ENCODE results near the gene CTNNBL1.

Gene CTNNBL1

DNA sequence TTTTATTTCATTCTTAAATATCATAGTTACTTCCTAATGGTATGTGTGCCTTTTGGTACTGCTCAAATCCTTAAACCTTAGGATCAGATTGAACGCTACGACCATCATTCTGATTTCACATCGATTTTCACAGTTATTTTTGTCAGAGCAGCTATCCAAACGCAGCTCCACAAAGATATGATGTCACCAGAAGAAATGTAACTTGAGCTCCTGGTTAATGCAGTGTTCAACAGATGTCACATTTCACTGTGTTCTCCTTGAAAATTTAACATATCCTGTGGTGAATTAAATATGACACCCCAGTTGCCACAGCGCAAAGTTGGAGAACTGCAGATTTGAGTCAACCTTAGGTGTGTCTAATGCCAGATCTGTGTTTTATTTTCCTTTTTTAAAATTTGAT lies 81.4 kb downstream of the CTNNBL1 start:
- no peak for DNase-seq (ENCODE audit: low read depth in 4 of 4, low spot score in 1 of 4)

GRCh38 chr20:37776049-37776448 lies 82.2 kb downstream of the CTNNBL1 start:
- DNase-seq (ENCODE audit: low read depth in 4 of 4, low spot score in 1 of 4) = no peak

- no peak for DNase-seq (ENCODE audit: low read depth in 4 of 4, low spot score in 1 of 4)
These were observed 82.7 kb downstream of the CTNNBL1 start for GRCh38 chr20:37776526-37776925.

DNA sequence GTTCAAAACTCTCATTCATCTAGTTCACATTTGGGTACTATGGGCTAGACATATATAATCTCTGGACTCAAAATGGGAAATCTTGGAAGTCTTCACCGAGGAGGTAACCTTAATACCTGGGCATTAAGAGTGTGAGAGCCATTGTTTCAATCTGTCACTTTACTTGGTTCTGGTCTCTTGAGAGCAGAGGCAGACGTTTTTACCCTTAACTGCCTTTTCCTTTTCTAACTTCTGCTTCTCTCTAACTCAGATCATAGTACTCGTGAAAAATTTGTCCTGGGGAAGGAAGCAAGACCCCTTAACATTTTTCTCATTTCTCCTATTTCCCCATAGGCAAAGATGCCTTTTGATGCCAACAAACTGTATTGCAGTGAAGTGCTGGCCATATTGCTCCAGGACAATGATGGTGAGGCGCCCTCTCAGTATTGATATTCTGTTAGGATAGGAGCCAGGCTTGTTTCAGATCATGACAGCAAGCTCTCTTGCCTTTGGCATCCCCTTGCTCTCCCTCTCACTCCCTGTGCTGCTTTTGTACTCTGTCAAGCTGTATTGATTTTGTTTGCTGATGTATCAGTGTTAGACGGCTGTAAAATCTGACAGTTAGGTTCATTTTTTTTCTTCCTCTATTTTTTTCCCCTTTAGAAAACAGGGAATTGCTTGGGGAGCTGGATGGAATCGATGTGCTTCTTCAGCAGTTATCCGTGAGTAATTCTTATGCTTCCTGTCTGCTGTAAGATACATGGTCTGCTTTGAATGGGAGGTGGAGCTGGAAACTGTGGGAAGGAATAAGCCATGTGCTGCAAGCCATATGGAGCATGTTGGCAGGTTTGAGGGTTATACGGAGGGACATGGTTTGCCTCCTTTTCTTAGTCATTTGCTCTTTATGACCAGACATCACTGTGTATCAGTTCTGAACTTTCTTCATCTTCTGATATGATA lies 83.5 kb downstream of the CTNNBL1 start:
- no peak for DNase-seq (ENCODE audit: low read depth in 4 of 4, low spot score in 1 of 4)

DNA sequence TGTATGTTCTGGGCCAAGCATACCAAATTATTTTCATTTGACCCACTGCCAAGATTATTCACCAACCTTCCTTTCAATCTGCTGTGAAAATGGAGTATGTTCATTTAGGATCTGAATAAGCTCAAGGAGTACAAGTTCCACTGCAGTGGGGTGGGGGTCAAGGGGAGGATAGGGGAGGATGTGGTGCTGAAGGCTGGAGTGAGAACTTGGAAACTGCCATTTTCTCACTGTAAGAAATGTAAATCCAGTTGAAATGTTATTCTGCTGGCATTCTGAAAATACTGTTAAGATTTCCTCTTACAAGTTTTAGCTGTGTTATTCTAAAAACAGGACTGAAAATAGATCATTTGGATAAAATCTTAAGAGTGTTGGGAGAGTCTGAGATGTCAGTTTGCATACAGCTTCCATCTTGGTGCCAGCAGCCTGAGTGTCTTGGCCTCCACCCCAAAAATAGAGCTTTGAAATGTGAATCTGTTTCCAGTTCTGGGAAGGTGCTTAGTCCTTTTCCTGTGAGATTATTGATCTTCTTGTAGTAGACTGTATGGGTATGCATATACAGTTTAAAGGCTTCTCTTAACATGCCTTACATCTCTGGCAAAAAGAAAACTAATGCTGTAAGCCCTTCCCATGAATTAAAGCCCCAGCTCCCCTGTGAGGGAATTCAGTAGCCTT lies 84.3 kb downstream of the CTNNBL1 start:
- no peak for DNase-seq (ENCODE audit: low read depth in 4 of 4, low spot score in 1 of 4)

- no peak for DNase-seq (ENCODE audit: low read depth in 4 of 4, low spot score in 1 of 4)
These were observed 87.8 kb downstream of the CTNNBL1 start for GRCh38 chr20:37781626-37782025.

- no peak for DNase-seq (ENCODE audit: low read depth in 4 of 4, low spot score in 1 of 4)
These were observed 92.2 kb downstream of the CTNNBL1 start for GRCh38 chr20:37786043-37786442.

DNA sequence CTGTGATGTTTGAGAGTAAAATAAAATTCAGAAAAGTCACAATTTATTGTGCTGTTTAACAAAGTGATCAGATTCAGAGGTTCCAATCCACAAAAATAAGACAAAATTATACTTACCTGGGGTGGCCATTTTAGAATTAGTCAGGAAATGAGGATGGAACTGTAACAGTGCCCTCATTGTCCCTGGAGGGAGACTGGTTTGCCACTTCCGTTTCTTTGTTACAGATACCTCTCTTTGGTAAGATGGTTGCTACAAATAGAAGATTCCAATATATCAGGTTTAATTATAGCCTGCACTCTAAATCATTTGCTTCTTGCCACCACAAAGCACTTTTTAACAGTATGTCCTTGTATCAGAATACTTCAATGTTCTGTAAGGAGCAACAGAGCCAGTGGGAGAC lies 95.6 kb downstream of the CTNNBL1 start:
- DNase-seq (ENCODE audit: low read depth in 4 of 4, low spot score in 1 of 4) = no peak

GRCh38 chr20:37790900-37791299 lies 97.1 kb downstream of the CTNNBL1 start:
- DNase-seq (ENCODE audit: low read depth in 4 of 4, low spot score in 1 of 4) = no peak

DNA sequence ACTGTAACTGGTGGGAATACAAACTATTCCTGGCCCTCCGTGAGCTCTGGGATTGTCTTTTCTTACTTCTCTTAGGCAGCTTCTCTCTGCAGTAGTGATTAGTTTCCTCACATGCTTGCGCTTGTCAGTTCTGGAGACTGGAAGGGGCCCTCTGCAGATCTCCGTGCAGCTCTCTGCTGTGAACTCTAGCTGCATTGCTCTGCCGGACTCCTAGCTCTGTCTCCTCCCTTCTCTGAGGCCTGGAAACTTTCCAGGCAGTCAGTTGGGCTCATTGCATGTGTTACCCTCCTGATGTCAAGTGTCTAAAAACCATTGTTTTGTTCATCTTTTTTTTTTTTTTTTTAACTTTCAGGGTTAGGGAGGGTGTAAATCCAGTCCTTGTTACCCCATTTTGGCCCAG lies 102.3 kb downstream of the CTNNBL1 start:
- no peak for DNase-seq (ENCODE audit: low read depth in 4 of 4, low spot score in 1 of 4)

DNA sequence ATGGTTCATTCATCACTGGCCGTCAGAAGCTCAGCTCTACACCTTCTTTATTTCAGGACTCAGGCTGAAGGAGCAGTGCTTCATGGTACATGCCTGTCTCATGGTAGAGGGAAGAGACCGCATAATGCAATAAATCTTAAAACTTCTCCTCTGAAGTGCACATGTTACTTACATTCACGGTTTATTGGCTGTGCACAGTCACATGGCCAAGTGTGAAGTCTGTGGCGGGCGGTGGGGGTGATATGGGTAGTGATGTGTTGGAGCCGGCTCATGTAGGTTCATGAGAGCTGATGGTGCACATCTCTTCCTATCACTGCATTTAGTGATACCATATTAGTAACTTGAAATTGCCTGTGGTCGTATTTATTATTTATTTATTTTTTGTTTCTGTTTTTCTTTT lies 102.9 kb downstream of the CTNNBL1 start:
- DNase-seq (ENCODE audit: low read depth in 4 of 4, low spot score in 1 of 4) = no peak

GRCh38 chr20:37797669-37798175 lies 103.9 kb downstream of the CTNNBL1 start:
- DNase-seq (ENCODE audit: low read depth in 4 of 4, low spot score in 1 of 4) = no peak

DNA sequence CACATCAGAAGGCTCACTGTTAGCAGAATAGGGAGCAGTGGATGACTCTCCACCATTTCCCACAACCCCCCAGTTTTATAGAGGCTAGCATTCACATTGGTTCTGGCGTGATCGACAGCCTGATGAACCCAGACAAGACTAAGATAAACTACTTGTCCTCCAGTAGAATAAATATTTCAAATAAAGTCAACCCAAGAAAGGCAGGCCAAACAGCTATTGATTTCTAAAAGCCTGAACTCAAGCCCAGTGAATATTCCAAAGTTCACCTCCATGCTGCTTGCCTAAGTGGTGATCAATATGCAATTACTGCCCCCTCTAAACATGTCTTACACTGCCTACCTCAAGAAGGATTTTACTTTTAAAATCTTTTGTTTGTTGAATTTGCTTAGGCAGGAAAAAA lies 104.5 kb downstream of the CTNNBL1 start:
- no peak for DNase-seq (ENCODE audit: low read depth in 4 of 4, low spot score in 1 of 4)

GRCh38 chr20:37800618-37801017 lies 106.8 kb downstream of the CTNNBL1 start:
- no peak for DNase-seq (ENCODE audit: low read depth in 4 of 4, low spot score in 1 of 4)

- DNase-seq (ENCODE audit: low read depth in 4 of 4, low spot score in 1 of 4) = no peak
These were observed 108.1 kb downstream of the CTNNBL1 start for GRCh38 chr20:37801921-37802320.

DNA sequence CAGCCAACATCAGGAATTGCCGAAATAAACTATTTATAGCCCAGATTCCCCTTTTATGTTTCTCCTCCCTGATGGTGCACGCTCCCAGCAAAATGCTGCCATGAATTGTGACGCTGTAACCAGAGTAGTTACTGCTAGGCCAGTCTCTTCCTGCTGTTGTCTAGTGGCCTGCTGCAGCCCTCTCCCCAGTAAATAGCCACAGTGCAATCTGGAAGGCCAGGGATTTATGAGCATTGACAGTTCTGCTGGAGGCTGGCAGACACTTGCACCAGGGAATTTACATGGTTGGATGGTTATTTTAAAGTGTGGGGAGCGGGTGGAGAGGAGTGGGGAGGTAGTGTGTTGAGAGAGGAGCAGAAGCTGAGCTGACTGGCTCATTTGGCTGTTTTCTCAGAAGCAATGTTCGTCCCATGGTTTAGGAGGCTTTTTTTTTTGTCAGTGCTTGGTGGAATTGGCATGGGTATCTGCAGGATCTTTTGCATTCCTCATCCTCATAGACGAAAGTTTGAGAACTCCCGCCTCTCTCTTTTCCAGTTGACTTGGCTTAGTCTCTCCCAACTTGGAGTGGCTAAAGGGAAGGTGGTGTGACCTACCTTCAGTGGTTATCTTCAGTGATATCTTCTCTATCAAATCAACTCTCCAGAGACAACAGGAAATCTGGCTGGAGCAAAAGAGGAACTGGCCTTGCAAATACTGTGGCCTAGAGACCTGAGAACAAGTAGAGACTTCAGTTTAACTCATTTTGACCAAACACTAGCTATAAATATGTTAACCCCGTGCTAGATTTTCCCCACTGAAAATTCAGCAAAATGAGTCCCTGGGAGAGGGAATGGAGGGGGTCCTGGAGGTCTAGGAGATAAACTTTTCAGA lies 109.8 kb downstream of the CTNNBL1 start:
- no peak for DNase-seq (ENCODE audit: low read depth in 4 of 4, low spot score in 1 of 4)

DNA sequence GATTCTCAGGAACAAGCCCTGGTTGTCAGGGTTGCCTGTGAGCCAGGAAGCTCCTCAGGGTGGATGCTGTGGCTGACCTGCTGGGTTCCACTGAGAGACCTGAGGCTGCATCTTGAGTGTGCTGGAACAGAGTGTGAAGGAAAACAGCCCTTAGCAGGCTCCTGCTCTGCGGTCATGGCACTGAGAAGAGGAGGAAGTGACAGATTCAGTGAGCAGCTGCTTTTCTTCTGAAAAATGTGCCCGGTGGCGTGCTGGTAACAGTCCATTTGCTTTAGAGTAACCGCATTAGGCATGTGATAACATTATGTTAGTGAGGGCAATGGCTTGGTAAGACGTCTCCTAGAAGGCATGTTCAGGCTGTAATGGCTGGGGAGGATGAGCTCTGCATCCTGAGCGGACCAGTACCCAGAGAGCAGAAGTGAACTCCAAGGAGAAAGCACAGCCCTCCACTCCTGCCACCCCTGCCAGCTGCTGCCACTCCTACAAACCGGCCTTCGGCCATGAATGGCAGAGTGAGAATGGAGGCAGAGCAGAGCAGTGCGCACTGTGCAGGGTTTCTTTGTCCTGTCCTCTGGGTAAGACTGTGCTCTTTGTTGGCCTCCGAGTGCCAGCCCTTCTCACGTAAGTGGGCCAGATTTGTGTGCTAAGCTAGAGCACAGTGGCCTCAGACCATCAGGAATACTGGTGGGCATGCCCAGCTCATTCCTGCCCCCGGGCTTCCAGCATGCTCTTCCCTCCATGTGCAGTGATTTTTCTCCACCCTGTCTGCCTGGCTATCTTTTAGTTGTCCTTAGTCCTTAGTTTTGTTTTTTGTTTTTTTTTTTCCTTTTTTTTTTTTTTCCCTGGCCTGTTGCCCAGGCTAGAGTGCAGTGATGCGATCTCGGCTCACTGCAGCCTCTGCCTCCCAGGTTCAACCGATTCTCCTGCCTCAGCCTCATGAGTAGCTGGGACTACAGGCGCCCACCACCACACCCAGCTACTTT lies 111.0 kb downstream of the CTNNBL1 start:
- DNase-seq (ENCODE audit: low read depth in 4 of 4, low spot score in 1 of 4) = no peak

- DNase-seq (ENCODE audit: low read depth in 4 of 4, low spot score in 1 of 4) = no peak
These were observed 113.8 kb downstream of the CTNNBL1 start for GRCh38 chr20:37807471-37808232.

Data from stimulated activated CD4-positive, alpha-beta T cell treated with anti-CD3 and anti-CD28 coated beads, Interleukin-1b, Interleukin-23, amount 100 ng/mL, for 24 hours (primary cell).